Body of pancreas (tissue), 4 donors: ENCODE data around the gene SLC10A3.
"Not testable (repeated sequence)": the region's sequence is repeated elsewhere in the genome, so short reads cannot be mapped to it uniquely, and the experiment has no call there.

Experiments used
- CTCF ChIP-seq, 7 experiments: fragments of 450-650 bp in 4 of 7; fragments of 200-600 bp in 3 of 7; sonication (generic) in 3 of 7; IDR thresholded peaks; one replicate each; pipeline ENCODE4 v1.5.1; 2016 to 2019; ENCODE audit warnings: antibody characterized with exemption in 7 of 7
- POLR2A ChIP-seq, 3 donors: fragments of 450-650 bp; IDR thresholded peaks; one replicate each; pipeline ENCODE4 v1.6.1; 2016; ENCODE audit warnings: antibody characterized with exemption in 3 of 3, mild to moderate bottlenecking in 2 of 3

DNA sequence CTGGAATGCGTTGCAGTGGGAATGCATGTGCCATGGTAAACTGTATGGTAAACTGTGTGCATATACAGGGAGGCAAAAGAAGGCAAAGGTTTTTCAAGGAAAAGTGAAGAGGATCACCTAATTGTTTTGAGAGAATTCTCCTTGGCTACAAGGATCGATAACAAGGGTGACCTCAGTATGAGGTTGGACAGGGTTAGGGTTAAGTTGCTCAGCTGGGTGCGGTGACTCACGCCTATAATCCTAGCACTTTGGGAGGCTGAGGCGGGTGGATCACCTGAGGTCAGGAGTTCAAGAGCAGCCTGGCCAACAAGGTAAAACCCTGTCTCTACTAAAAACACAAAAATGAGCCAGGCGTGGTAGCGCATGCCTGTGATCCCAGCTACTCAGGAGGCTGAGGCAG is 11.0 kb upstream of the SLC10A3 start:
- not testable (repeated sequence) for TF ChIP-seq POLR2A, CTCF (IDR thresholded peaks at IDR 0.05)
